LNCAP (cell line): ENCODE results near the gene SGSM2.

Experiments
- TF ChIP-seq, protein P1 (sequence below): fragments of 450-650 bp; IDR thresholded peaks from 2 replicates; pipeline ENCODE4 v1.5.1; 2017; ENCODE audit warnings: mild to moderate bottlenecking

SGSM2 gene

GRCh38 chr17:2400474-2400866 lies 63.2 kb downstream of the SGSM2 start:
- TF ChIP-seq, protein P1, sequence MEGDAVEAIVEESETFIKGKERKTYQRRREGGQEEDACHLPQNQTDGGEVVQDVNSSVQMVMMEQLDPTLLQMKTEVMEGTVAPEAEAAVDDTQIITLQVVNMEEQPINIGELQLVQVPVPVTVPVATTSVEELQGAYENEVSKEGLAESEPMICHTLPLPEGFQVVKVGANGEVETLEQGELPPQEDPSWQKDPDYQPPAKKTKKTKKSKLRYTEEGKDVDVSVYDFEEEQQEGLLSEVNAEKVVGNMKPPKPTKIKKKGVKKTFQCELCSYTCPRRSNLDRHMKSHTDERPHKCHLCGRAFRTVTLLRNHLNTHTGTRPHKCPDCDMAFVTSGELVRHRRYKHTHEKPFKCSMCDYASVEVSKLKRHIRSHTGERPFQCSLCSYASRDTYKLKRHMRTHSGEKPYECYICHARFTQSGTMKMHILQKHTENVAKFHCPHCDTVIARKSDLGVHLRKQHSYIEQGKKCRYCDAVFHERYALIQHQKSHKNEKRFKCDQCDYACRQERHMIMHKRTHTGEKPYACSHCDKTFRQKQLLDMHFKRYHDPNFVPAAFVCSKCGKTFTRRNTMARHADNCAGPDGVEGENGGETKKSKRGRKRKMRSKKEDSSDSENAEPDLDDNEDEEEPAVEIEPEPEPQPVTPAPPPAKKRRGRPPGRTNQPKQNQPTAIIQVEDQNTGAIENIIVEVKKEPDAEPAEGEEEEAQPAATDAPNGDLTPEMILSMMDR: no peak

DNA sequence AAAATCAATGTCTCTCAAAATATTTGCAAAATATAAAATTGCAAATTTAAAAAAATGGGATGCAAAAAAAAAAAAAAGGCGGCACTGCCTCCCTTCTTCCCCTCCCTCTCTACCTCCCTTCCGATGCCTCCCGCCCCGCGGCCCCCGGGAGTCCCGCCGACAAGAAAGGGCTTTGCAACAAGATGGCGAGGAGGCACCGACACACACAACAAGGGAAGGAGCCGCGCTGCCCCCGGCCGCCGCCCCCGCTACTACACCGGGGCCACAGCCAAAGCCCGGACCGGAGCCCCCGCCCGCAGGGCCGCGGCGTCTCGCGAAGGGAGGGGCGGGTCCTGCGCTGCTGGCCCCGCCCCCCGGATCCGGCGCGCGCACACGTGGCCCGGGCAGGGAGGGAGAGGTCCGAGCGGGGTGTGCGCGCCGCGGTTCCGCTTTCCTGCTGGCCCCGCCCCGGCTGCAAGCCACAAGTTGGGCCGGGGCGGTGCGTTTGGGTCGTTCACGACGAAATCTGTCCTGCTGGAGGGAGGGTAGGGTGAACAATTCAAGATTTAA lies 63.6 kb downstream of the SGSM2 start, which contains the start of gene MNT:
Gene MNT, minus strand, starts transcription at position 184 of the 549 bp plus-strand sequence. CDS start 348 bp downstream, outside the sequence.
- TF ChIP-seq, protein P1: no peak

GRCh38 chr17:2401426-2402221 lies 64.3 kb downstream of the SGSM2 start:
- TF ChIP-seq, protein P1: no peak

- TF ChIP-seq, protein P1: no peak
These were observed 65.2 kb downstream of the SGSM2 start for GRCh38 chr17:2402544-2402943.

DNA sequence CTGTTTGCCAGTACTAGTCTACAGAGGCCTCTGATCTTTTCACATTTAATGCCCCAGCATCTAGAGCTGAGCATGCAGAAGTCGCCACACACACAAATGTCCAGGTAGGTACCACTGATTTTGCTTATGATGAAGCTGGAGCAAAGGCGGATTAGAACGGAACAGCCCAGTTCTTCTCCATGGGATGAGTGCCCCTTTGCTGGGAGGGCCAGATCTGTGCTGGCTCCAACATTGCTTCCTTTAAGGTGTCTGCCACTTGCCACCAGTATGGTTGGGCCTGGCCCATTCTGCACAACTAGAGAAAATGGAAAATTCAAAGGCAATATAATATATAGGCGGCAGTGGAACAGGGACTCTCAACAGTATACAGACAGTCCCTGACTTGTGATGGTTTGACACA lies 65.7 kb downstream of the SGSM2 start:
- TF ChIP-seq, protein P1: no peak

DNA sequence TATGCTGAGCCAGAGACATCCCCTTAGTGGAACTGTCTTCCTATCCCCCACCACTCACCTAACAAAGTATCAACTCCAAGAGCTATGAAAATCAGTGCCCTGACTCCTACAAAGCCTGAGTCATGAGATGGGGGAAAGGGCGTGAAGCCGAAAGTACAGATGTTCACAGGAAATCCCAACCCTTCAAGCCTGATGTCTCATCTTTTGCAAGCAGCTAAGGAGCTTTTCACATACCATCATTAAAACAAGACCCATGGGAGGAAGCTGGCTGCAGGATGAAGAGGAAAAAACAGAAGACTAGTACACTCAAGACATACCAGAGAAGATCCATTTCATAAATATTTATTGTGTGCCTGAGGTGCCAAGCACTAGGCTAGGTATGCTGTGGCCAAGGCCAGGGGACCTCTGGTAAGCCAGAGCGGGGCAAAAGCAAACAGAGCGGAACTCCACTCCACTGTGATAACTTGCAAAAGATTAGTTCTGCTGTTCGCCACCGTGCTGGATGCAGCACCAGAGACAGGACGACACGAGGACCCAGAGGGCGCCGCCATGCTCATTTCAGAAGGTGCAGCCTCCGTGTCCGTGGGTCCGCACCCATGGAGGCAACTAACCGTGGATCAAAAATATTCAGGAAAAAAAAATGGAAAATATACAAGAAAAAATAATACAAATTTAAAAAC lies 68.1 kb downstream of the SGSM2 start:
- TF ChIP-seq, protein P1: no peak

DNA sequence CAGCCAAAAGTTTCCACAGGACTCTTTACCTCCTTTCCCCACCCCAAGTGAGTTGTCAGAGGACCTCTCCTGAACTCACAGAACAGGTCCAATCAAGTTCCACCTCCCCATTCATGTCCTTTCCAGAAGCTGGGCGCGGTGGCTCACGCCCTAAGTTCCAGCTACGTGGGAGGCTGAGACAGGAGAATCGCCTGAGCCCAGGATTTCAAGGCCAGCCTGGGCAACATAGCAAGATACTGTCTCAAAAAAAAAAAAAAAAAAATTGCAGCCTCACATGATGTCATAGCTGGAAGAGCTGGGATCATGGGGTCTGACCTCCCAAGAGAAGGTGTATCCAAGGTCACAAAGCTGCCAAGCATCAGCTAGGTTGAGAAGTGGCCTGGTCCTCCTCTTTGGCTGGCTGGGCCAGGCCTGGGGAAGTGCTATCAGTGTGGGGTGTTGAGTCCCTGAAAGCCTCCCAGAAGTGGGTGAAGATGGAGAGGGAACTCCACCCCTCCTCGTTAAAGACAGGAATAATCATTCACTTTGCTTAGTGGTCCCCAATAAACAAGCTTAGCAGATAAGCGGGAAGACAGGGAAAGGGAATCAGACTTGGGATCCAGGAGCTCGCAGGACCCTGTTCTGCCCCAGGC lies 69.1 kb downstream of the SGSM2 start:
- TF ChIP-seq, protein P1: no peak
